Hepatocyte (in vitro differentiated cells): Measurements from ENCODE around the gene NOS3.

Experiments used
- EZH2 ChIP-seq: fragments of 200-600 bp; sonication (generic); IDR thresholded peaks from 2 replicates; pipeline ENCODE4 v1.6.1; 2016; ENCODE audit warnings: antibody characterized with exemption, mild to moderate bottlenecking, borderline replicate concordance
- EZH2phosphoT487 ChIP-seq: fragments of 200-600 bp; sonication (generic); IDR thresholded peaks from one replicate; pipeline ENCODE4 v1.6.1; 2018; ENCODE audit warnings: antibody characterized with exemption, mild to moderate bottlenecking, low read depth, moderate library complexity; ENCODE audit not compliant: unreplicated experiment, severe bottlenecking
- TF ChIP-seq, protein P1 (sequence below): fragments of 200-600 bp; sonication (generic); IDR thresholded peaks from 2 replicates; pipeline ENCODE4 v1.5.1; 2016; ENCODE audit warnings: antibody characterized with exemption, mild to moderate bottlenecking; ENCODE audit not compliant: poor library complexity

DNA sequence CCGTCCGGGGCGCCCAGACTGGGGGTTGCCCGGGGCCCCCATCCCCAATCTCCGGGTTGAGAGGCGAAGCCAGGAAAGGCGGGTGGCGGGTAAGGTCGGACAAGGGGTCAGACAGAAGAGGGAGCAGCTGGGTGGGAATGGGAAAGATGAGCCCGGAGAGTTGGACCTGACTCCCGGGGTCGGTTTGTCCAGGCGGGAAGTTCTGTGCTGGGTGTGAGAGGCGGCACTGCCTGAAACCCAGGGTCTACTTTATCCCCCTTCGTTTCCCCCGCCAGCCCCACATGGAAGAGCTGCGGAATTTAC, 69.2 kb downstream of the NOS3 start:
- TF ChIP-seq, protein P1, sequence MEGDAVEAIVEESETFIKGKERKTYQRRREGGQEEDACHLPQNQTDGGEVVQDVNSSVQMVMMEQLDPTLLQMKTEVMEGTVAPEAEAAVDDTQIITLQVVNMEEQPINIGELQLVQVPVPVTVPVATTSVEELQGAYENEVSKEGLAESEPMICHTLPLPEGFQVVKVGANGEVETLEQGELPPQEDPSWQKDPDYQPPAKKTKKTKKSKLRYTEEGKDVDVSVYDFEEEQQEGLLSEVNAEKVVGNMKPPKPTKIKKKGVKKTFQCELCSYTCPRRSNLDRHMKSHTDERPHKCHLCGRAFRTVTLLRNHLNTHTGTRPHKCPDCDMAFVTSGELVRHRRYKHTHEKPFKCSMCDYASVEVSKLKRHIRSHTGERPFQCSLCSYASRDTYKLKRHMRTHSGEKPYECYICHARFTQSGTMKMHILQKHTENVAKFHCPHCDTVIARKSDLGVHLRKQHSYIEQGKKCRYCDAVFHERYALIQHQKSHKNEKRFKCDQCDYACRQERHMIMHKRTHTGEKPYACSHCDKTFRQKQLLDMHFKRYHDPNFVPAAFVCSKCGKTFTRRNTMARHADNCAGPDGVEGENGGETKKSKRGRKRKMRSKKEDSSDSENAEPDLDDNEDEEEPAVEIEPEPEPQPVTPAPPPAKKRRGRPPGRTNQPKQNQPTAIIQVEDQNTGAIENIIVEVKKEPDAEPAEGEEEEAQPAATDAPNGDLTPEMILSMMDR, result no peak
- no peak for TF ChIP-seq EZH2phosphoT487
- no peak for TF ChIP-seq EZH2
